EH (cell line): ENCODE data around the gene C9orf153.
A peak's percentile ranks its signal among the peaks of the same experiment; 100 is the strongest.
"Not testable (repeated sequence)": the region's sequence is repeated elsewhere in the genome, so short reads cannot be mapped to it uniquely, and the experiment has no call there.

Source experiments
- DNase-seq: peaks from one replicate; pipeline ENCODE4 v3.0.0-alpha.2; 2015; ENCODE audit warnings: low read depth

Gene C9orf153

GRCh38 chr9:86259557-86259956, at the start of gene C9orf153:
Gene C9orf153, minus strand, starts transcription at chr9:86259657. Its CDS starts 30,054 bp downstream, at chr9:86229603.
- DNase-seq = no peak

DNA sequence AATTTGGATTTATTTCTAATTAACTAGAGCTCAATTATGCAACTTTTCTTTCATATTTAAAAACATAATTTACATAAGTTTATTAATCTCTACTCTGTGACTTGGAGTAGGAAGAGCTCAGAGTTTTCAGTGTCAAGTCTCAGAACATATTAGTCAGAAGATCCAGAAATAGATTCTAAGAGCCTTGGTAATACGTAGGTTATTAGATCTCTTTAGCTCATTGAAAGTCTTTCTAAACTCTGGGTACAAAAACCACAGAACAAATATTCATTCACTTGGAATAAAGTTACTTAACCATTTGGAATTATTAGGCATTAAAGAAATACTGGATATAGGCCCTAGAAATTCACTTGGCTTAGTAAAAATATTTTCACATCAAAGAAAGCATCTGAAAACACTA, 49.2 kb upstream of the C9orf153 start:
- no peak for DNase-seq

DNA sequence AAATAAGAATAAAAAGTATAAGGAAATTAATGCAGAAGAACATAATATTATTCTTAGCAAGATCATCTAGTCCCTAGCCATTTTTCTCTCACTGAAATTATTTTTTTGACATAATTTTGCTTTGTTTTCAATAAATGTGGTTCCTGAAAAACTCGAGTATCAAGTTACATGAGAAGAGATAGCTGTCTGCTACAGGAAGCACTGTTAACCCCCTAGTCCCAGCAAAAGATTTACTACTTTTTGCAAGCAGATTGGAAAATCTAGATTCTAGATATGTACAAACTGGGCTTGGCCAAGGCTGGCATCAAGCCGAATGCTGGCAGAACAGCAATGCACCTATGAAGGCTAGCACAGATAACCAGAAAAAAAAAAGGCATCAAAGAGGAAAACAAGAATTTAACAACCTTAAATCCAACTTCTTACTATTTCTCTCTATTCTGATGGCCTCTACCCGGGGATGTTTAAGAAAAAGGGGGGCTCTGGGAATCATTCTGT, 44.8 kb upstream of the C9orf153 start:
- no peak for DNase-seq

- no peak for DNase-seq
Measured at GRCh38 chr9:86303316-86303975, 44.0 kb upstream of the C9orf153 start.

DNA sequence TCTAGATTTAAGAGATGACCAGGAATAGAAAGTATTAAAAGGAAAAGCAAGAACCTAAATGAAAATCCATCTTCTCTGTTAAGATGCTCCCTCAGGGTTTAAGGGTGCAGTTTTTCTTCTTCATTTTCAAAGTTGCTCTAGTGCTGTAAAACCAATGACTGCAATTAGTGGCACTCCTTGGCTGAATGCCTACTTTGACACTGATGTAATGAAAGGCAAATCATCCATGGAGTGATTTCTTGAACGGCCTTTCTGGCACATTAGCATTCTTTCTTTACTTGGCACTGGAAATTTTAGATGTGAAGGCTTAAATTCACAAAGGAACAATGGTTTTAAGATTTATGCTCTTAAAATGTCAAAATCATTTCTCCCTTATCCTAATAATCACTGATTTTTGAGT, 42.2 kb upstream of the C9orf153 start:
- no peak for DNase-seq

DNA sequence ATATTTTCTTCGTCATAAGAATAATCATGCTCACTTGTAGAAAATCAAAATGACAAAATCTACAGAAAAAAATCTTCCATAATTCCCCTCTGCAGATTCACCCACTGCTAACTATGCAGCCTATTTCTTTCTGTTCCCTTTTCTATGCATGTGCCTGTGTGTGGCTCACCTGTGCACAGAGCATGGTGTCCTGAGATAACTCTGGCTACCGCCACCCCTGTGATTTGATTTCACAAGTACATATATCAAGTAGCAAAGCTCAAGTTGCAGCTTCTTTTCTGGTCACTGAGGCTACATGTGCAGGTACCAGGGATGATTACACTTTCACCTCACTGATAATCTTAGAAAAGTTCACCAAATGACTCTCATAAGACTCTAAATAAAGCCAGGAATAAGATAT, 41.2 kb upstream of the C9orf153 start:
- DNase-seq = no peak

- DNase-seq = no peak
Measured at GRCh38 chr9:86298873-86299272, 39.4 kb upstream of the C9orf153 start.

GRCh38 chr9:86290341-86290740, 30.9 kb upstream of the C9orf153 start:
- not testable (repeated sequence) for DNase-seq

GRCh38 chr9:86288499-86289198, 29.2 kb upstream of the C9orf153 start:
- DNase-seq = no peak

GRCh38 chr9:86287013-86287412, 27.6 kb upstream of the C9orf153 start:
- peak; percentile 48 for DNase-seq

GRCh38 chr9:86286278-86286677, 26.8 kb upstream of the C9orf153 start:
- DNase-seq = no peak

DNA sequence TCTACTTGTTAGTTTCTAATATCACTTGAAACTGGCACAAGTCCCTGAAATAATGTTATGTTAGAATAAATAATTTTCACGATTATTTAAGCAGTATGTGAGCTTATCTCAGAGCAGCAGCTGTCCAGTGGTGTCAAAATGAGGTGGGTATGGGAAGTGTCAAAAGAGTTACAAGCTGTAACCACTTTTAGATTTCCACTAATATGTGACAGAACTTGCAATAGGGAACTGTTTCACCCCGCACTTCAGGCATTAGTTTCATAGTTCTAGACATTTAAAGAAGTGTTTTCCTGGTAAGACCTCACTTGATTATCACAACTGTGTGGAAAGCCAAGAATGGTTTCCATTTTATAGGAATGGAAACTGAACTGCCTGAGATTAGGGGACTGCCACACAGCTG, 25.8 kb upstream of the C9orf153 start:
- no peak for DNase-seq

GRCh38 chr9:86282979-86283535, 23.6 kb upstream of the C9orf153 start:
- peak; percentile 94 for DNase-seq

DNA sequence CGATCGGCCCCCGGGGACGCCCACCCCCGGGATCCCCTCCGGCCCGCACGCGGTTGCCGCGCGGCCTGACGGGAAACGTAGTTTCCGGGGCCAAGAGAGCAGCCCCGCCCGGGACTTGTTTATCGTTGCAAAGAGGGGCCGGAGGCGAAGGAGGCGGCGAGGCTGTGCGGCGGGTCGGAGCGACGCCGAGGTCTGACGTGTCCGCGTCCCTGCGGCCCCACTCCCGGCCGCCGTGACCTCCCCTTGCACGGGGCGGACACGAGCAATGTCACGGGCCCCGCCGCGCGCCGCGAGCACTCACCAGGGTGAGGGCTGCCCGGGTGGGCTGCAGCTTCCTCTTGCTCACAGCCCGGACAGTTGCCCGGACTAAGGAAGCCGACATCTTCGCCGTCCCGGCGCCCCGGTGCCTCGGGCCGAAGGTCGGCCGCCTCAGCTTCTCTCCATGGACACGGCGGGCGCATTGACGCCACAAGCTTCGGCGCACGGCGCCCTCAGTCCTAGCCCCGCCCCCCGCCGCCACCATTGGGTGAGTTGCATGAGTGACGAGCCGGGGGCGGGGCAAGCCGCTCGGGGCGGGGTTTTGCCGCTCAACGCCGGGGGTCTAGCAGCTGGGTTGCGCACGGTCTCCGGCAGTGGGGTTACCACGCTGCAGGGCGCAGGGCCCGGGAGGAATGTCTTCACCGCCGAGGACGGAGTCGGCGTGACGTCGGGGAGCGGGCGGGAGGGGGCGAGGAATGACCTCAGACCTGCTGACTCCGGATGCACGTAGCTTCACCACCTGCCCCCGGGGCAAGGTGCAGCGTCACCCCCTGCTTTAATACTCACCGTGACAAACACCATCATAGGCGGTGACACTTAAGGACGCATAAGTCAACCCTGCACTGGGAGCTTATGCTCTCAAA, 22.9 kb upstream of the C9orf153 start, which contains the start of gene ISCA1:
Gene ISCA1 (minus strand): TSS at position 462 of the 902 bp plus-strand sequence. CDS start 80 bp downstream, at position 382.
- peak; percentile 92 for DNase-seq

GRCh38 chr9:86281593-86282076, 22.2 kb upstream of the C9orf153 start:
- no peak for DNase-seq

DNA sequence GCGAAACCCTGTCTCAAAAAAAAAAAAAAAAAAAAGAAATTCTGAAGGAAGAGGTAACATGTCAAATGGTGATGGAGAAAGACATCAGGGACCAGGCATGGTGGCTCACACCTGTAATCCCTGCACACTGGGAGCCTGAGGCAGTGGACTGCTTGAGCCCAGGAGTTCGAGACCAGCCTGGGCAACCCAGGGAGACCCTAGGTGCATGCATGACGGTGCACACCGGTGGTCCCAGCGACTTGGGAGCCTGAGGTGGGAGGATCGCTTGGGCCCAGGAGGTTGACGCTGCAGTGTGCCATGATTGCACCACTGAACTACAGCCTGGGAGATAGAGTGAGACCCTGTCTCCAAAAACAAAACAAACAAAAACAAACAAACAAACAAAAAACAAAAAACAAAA, 21.1 kb upstream of the C9orf153 start:
- no peak for DNase-seq

- no peak for DNase-seq
Measured at GRCh38 chr9:86279839-86280238, 20.4 kb upstream of the C9orf153 start.

DNA sequence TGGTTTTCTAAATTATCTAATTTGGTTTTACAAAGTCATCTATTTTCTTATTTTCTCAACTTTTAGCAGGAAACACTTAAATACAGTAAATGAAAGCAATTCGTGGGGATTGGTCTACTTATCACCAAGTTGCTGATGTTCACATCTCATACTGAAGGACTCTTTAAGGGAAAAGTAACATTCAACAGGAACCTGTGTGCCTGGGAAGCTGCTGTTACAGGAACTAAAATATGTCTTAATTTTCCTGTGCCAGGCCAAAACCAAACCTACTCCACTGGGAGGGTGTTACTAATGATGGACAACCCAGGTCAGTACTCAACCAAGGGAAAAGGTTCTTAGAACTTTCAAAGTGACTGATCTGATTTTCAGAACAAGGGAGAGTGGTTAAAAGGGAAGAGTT, 17.6 kb upstream of the C9orf153 start:
- no peak for DNase-seq

DNA sequence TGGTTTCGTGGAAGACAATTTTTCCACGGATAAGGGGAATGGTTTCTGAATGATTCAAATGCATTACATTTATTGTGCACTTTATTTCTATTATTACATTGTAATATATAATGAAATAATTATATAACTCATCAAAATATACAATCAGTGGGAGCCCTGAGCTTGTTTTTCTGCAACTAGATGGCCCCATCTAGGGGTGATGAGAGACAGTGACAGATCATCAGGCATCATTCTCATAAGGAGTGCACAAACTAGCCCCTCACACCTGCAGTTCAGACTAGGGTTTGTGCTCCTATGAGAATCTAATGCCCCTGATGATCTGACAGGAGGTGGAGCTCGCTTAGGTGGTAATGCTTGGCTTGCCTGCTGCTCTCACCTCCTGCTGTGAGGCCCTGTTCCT, 16.5 kb upstream of the C9orf153 start:
- DNase-seq = peak; percentile 21

GRCh38 chr9:86274821-86275643, 15.6 kb upstream of the C9orf153 start:
- DNase-seq = no peak

DNA sequence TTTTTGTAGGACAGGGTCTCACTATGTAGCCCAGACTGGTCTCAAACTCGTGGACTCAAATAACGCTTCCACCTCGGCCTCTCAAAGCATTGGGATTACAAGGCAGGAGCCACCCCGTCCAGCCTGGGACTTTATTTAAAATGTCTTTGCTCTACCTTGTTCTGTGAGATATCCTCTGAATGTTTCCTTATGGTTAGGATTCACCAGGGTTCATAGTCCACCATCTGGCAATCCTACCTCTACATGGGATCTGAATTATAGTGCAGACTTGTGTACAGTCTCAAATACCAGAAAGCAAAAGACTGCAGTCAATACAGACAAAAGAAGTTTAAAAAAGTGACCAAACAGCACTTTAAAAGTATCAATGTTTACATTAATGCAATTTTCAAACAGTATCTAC, 12.8 kb upstream of the C9orf153 start:
- DNase-seq = no peak
